HepG2 (cell line): ENCODE results near the gene POLR1F. TPM values are rescaled to one million over a fixed set of nuclear protein-coding genes. Genes with fewer than 3 reads are reported as not detected.

Experiments
- ATAC-seq: fragments of 200-7000 bp; cut with Tn5 transposase; 3 replicates; pipeline ENCODE4 v1.9.1; 2020; ENCODE audit warnings: mild to moderate bottlenecking, moderate library complexity
- BruUV-seq: library from RNA; stranded (reverse); fragments of 400-500 nt; replicated peaks from 2 replicates; lab custom pipeline; 2021; lab: Mats Ljungman, UMichigan
- CTCF ChIA-PET: fragments of 300-600 bp; formaldehyde crosslinking; extraction: SDS; loops from one replicate; lab custom pipeline; 2021; ENCODE audit warnings: low total read pairs, inconsistent platforms, low intra/inter-chr PET ratio; lab: Yijun Ruan, JAX
- POLR2A ChIA-PET: fragments of 350-600 bp; sonication (Branson Sonifier 250); formaldehyde crosslinking; loops from one replicate; lab custom pipeline; 2020; ENCODE audit warnings: antibody characterized with exemption, inconsistent platforms; lab: Yijun Ruan, JAX
- DNase-seq: peaks from one replicate; pipeline ENCODE4 v3.0.0-alpha.2; 2015; ENCODE audit warnings: low spot score
- FAIRE-seq: peaks from 3 replicates; lab custom pipeline; 2011; peaks lifted over from hg19 to GRCh38; lab: Jason Lieb, UNC
- H2AFZ ChIP-seq: one replicate; pipeline ENCODE4 v1.6.1; 2011; ENCODE audit warnings: low read length, inconsistent platforms
- H3K27ac ChIP-seq: fragments of 300-600 bp; 3 replicates; pipeline ENCODE4 v1.8.0; 2011; ENCODE audit warnings: mixed run types, mild to moderate bottlenecking, mixed read lengths, low read length, inconsistent platforms; ENCODE audit not compliant: insufficient read depth; ENCODE audit errors: extremely low read length
- H3K27me3 ChIP-seq, 2 experiments: fragments of 200-600 bp in 1 of 2; 2 replicates in 1 of 2; 3 replicates in 1 of 2; pipeline versions ENCODE4 v1.6.0 to v1.8.0; 2011; ENCODE audit warnings: low read length in 2 of 2, mild to moderate bottlenecking in 2 of 2, moderate library complexity in 2 of 2, inconsistent platforms in 1 of 2; ENCODE audit not compliant: insufficient read depth in 2 of 2, control insufficient read depth in 1 of 2
- H3K36me3 ChIP-seq, 2 experiments: fragments of 200-600 bp in 1 of 2; replicated peaks in 1 of 2; 2 replicates in 1 of 2; 3 replicates in 1 of 2; pipeline versions ENCODE4 v1.5.1 to v1.8.0; 2011; ENCODE audit warnings: low read length in 2 of 2, inconsistent platforms in 1 of 2; ENCODE audit not compliant: insufficient read depth in 2 of 2, control insufficient read depth in 1 of 2
- H3K4me1 ChIP-seq: 2 replicates; pipeline ENCODE4 v1.5.1; 2012; ENCODE audit warnings: low read length, inconsistent platforms; ENCODE audit not compliant: insufficient read depth
- H3K4me2 ChIP-seq: 2 replicates; pipeline ENCODE4 v1.6.0; 2011; ENCODE audit warnings: low read depth, low read length, inconsistent platforms
- H3K4me3 ChIP-seq, 3 experiments: fragments of 200-600 bp in 1 of 3; sonication (generic), shearing (Covaris generic) in 1 of 3; replicated peaks in 1 of 3; 2 replicates each; pipeline ENCODE4 v1.5.1; 2011 to 2016; ENCODE audit warnings: low read length in 3 of 3, inconsistent platforms in 2 of 3, low read depth in 2 of 3, mild to moderate bottlenecking in 2 of 3, control low read depth in 1 of 3, mixed read lengths in 1 of 3; ENCODE audit not compliant: insufficient read depth in 1 of 3
- H3K79me2 ChIP-seq: one replicate; pipeline ENCODE4 v1.6.1; 2011; ENCODE audit warnings: low read length, inconsistent platforms; ENCODE audit not compliant: insufficient read depth
- H3K9ac ChIP-seq: 2 replicates; pipeline ENCODE4 v1.6.0; 2011; ENCODE audit warnings: mild to moderate bottlenecking, low read depth, low read length, inconsistent platforms; ENCODE audit not compliant: insufficient read depth
- H3K9me3 ChIP-seq: 2 replicates; pipeline ENCODE4 v1.5.1; 2012; ENCODE audit warnings: mild to moderate bottlenecking, low read length
- H4K20me1 ChIP-seq: 2 replicates; pipeline ENCODE4 v1.6.0; 2011; ENCODE audit warnings: inconsistent platforms, mild to moderate bottlenecking, low read length, moderate library complexity; ENCODE audit not compliant: insufficient read depth
- KLF6 ChIP-seq: IDR thresholded peaks from 2 replicates; pipeline ENCODE4 v1.8.0; 2016; ENCODE audit warnings: missing biosample characterization, missing genetic modification reagents
- PRMT3 ChIP-seq: sonication (generic); formaldehyde crosslinking; IDR thresholded peaks from 2 replicates; pipeline ENCODE4 v1.8.1; 2022; ENCODE audit warnings: low read depth, mild to moderate bottlenecking, moderate library complexity, missing genetic modification reagents, borderline replicate concordance
- SNAI1 ChIP-seq: sonication (generic); formaldehyde crosslinking; IDR thresholded peaks from 2 replicates; pipeline ENCODE4 v1.5.0; 2020; ENCODE audit warnings: mild to moderate bottlenecking, missing genetic modification reagents, borderline replicate concordance
- ZFP41 ChIP-seq: sonication (generic); formaldehyde crosslinking; IDR thresholded peaks from 2 replicates; pipeline ENCODE4 v1.4.0; 2020; ENCODE audit warnings: mild to moderate bottlenecking, missing genetic modification reagents, borderline replicate concordance
- ZKSCAN8 ChIP-seq: IDR thresholded peaks from 2 replicates; pipeline ENCODE4 v1.6.1; 2016; ENCODE audit warnings: borderline replicate concordance, missing genetic modification reagents, missing compliant biosample characterization
- ZNF792 ChIP-seq: IDR thresholded peaks from 2 replicates; pipeline ENCODE4 v1.6.1; 2016
- WGBS: methylation state at CpG from one replicate; pipeline ENCODE4 v1.1.6; 2017; ENCODE audit warnings: low lambda C conversion rate; 5-methylcytosine and 5-hydroxymethylcytosine counted together
- in situ Hi-C: cut with HindIII; loops from 2 replicates; pipeline ENCODE4 v1.10.0; 2017; ENCODE audit warnings: low pct_unique_long_range_greater_than_20kb; ENCODE audit not compliant: extremely low pct_ligation_motif_present
- intact Hi-C: fragments of 100-400 bp; cut with micrococcal nuclease; formaldehyde crosslinking; loops from one replicate; pipeline ENCODE4 v1.10.0; 2022; ENCODE audit not compliant: unreplicated experiment
- polyA plus RNA-seq, 8 experiments: library from polyadenylated mRNA; depleted of rRNA in 3 of 8; stranded (reverse) in 7 of 8; unstranded in 1 of 8; fragments of >200 nt; fragmentation: Illumina TruSeq in 4 of 8; extraction: Trizol in 4 of 8; gene quantifications; 2 replicates each; pipeline versions ENCODE4 v1.2.1 to v1.2.3, GENCODE V29; 2011 to 2016; ENCODE audit warnings: low read depth in 4 of 8, missing spikeins in 1 of 8, mixed read lengths in 1 of 8; ENCODE audit not compliant: insufficient read depth in 1 of 8
- total RNA-seq, 5 experiments: library from RNA; depleted of rRNA; stranded (reverse); fragments of >200 nt; fragmentation: Illumina TruSeq; extraction: Trizol; gene quantifications; 2 replicates each; pipeline ENCODE4 v1.2.3, GENCODE V29; 2016; ENCODE audit warnings: low read depth in 1 of 5
- TF ChIP-seq, protein P1 (sequence below): sonication (generic); formaldehyde crosslinking; IDR thresholded peaks from 2 replicates; pipeline ENCODE4 v1.4.0; 2020; ENCODE audit warnings: missing genetic modification reagents
- TF ChIP-seq, protein P2 (sequence below): IDR thresholded peaks from 2 replicates; pipeline ENCODE4 v1.6.1; 2012; ENCODE audit warnings: low read depth, low read length, improper control_type of control experiment
- TF ChIP-seq, protein P3 (sequence below): sonication (generic); formaldehyde crosslinking; IDR thresholded peaks from 2 replicates; pipeline ENCODE4 v1.4.0; 2020; ENCODE audit warnings: mild to moderate bottlenecking, missing genetic modification reagents
- TF ChIP-seq, protein P4 (sequence below): IDR thresholded peaks from 2 replicates; pipeline ENCODE4 v1.6.1; 2016; ENCODE audit warnings: control low read depth

POLR1F gene
- total and polyA plus RNA-seq, 2 of the 13 experiments (the other 11 are each of a cell fraction or from before 2014, with no cell fraction given) = 8.0 to 14.9 TPM

DNA sequence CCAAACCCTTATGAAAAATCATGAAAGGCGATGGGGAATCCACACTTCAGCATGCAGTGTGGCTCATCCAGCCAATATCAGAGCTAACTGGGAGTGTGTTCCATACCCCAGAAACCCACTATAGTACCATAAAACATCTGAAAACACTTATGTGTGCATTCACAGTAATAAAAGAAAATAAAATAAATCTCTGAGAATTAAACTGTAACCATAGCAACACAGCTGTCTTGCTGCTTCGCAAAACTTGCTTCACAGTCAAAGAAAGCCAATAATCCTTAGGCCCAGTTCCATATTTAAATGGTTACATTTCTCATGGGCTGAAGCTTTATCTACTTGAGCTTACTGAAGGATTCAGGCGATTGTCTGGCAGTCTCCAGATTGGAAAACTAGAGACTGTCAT is 19.9 kb upstream of the POLR1F start:
- in situ Hi-C loops = no loop called here
- TF ChIP-seq, protein P1, sequence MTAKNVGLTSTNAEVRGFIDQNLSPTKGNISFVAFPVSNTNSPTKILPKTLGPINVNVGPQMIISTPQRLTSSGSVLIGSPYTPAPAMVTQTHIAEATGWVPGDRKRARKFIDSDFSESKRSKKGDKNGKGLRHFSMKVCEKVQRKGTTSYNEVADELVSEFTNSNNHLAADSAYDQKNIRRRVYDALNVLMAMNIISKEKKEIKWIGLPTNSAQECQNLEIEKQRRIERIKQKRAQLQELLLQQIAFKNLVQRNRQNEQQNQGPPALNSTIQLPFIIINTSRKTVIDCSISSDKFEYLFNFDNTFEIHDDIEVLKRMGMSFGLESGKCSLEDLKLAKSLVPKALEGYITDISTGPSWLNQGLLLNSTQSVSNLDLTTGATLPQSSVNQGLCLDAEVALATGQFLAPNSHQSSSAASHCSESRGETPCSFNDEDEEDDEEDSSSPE = no peak
- TF ChIP-seq ZFP41 (CRISPR knock-in tag) (no peak), ZNF792 (no peak), SNAI1 (CRISPR knock-in tag) (no peak), PRMT3 (CRISPR knock-in tag) (no peak), ZKSCAN8 (no peak), KLF6 (CRISPR knock-in tag) (no peak)
- TF ChIP-seq, protein P2, sequence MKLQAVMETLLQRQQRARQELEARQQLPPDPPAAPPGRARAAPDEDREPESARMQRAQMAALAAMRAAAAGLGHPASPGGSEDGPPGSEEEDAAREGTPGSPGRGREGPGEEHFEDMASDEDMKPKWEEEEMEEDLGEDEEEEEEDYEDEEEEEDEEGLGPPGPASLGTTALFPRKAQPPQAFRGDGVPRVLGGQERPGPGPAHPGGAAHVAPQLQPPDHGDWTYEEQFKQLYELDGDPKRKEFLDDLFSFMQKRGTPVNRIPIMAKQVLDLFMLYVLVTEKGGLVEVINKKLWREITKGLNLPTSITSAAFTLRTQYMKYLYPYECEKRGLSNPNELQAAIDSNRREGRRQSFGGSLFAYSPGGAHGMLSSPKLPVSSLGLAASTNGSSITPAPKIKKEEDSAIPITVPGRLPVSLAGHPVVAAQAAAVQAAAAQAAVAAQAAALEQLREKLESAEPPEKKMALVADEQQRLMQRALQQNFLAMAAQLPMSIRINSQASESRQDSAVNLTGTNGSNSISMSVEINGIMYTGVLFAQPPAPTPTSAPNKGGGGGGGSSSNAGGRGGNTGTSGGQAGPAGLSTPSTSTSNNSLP = no peak
- TF ChIP-seq, protein P3, sequence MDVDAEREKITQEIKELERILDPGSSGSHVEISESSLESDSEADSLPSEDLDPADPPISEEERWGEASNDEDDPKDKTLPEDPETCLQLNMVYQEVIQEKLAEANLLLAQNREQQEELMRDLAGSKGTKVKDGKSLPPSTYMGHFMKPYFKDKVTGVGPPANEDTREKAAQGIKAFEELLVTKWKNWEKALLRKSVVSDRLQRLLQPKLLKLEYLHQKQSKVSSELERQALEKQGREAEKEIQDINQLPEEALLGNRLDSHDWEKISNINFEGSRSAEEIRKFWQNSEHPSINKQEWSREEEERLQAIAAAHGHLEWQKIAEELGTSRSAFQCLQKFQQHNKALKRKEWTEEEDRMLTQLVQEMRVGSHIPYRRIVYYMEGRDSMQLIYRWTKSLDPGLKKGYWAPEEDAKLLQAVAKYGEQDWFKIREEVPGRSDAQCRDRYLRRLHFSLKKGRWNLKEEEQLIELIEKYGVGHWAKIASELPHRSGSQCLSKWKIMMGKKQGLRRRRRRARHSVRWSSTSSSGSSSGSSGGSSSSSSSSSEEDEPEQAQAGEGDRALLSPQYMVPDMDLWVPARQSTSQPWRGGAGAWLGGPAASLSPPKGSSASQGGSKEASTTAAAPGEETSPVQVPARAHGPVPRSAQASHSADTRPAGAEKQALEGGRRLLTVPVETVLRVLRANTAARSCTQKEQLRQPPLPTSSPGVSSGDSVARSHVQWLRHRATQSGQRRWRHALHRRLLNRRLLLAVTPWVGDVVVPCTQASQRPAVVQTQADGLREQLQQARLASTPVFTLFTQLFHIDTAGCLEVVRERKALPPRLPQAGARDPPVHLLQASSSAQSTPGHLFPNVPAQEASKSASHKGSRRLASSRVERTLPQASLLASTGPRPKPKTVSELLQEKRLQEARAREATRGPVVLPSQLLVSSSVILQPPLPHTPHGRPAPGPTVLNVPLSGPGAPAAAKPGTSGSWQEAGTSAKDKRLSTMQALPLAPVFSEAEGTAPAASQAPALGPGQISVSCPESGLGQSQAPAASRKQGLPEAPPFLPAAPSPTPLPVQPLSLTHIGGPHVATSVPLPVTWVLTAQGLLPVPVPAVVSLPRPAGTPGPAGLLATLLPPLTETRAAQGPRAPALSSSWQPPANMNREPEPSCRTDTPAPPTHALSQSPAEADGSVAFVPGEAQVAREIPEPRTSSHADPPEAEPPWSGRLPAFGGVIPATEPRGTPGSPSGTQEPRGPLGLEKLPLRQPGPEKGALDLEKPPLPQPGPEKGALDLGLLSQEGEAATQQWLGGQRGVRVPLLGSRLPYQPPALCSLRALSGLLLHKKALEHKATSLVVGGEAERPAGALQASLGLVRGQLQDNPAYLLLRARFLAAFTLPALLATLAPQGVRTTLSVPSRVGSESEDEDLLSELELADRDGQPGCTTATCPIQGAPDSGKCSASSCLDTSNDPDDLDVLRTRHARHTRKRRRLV (CRISPR knock-in tag) = no peak
- TF ChIP-seq, protein P4, sequence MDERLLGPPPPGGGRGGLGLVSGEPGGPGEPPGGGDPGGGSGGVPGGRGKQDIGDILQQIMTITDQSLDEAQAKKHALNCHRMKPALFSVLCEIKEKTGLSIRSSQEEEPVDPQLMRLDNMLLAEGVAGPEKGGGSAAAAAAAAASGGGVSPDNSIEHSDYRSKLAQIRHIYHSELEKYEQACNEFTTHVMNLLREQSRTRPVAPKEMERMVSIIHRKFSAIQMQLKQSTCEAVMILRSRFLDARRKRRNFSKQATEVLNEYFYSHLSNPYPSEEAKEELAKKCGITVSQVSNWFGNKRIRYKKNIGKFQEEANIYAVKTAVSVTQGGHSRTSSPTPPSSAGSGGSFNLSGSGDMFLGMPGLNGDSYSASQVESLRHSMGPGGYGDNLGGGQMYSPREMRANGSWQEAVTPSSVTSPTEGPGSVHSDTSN (CRISPR knock-in tag) = no peak

More for the DNA sequence above, 19.9 kb upstream of the POLR1F start:
- Histone ChIP-seq H3K79me2 (no peaks in the 10 kb centered on the region), H4K20me1 (no peaks in the 10 kb centered on the region), H3K9ac (no peak overlapping the region), H3K36me3 (no peaks in the 10 kb centered on the region), H3K27ac (no peak overlapping the region), H3K9me3 (no peaks in the 10 kb centered on the region), H2AFZ (no peak overlapping the region), H3K27me3 (no peaks in the 10 kb centered on the region), H3K4me2 (no peak overlapping the region), H3K4me1 (no peaks in the 10 kb centered on the region), H3K4me3 (no peak overlapping the region)
- ATAC-seq (no peak), DNase-seq (no peak), FAIRE-seq (no peak)
- WGBS = 2% methylated on average over 3 of the region's 3 CpGs
- intact Hi-C loops = no loop called here
- BruUV-seq = no TSS peak
- ChIA-PET POLR2A (no interaction called here), CTCF (no interaction called here)
